ENCODE data around the gene PAM16.
A peak's percentile ranks its signal among the peaks of the same experiment; 100 is the strongest.
"Not testable (repeated sequence)": the region's sequence is repeated elsewhere in the genome, so short reads cannot be mapped to it uniquely, and the experiment has no call there.

PAM16 gene

GRCh38 chr16:4350787-4351659 lies at the start of gene PAM16:
Gene PAM16, minus strand, starts transcription at chr16:4351321. Its CDS starts 87 bp downstream, at chr16:4351234.
- peak in 1 of 2 experiments; percentile 57 for DNase-seq

- DNase-seq, result no peak
Observed at GRCh38 chr16:4399001-4399730, 48.0 kb upstream of the PAM16 start.

GRCh38 chr16:4395055-4395726 lies 44.1 kb upstream of the PAM16 start:
- DNase-seq, result no peak

- not testable (repeated sequence) for DNase-seq
Observed at GRCh38 chr16:4393850-4394249, 42.7 kb upstream of the PAM16 start.

GRCh38 chr16:4393240-4393600 lies 42.1 kb upstream of the PAM16 start:
- DNase-seq, result no peak

GRCh38 chr16:4392382-4393239 lies 41.5 kb upstream of the PAM16 start:
- no peak for DNase-seq

GRCh38 chr16:4391631-4392381 lies 40.7 kb upstream of the PAM16 start:
- DNase-seq, result no peak

- no peak for DNase-seq
Observed at GRCh38 chr16:4390266-4391260, 39.4 kb upstream of the PAM16 start.

GRCh38 chr16:4389051-4389955 lies 38.2 kb upstream of the PAM16 start:
- DNase-seq, result no peak

GRCh38 chr16:4388271-4389021 lies 37.3 kb upstream of the PAM16 start:
- no peak for DNase-seq

GRCh38 chr16:4387781-4388180 lies 36.7 kb upstream of the PAM16 start:
- no peak for DNase-seq

- DNase-seq, result no peak
Observed at GRCh38 chr16:4386951-4387565, 35.9 kb upstream of the PAM16 start.

- no peak for DNase-seq
Observed at GRCh38 chr16:4386451-4386805, 35.3 kb upstream of the PAM16 start.

GRCh38 chr16:4385789-4386450 lies 34.8 kb upstream of the PAM16 start:
- DNase-seq, result no peak

- no peak for DNase-seq
Observed at GRCh38 chr16:4385066-4385788, 34.1 kb upstream of the PAM16 start.

- DNase-seq, result no peak
Observed at GRCh38 chr16:4384509-4384942, 33.4 kb upstream of the PAM16 start.

Measured in cerebellar nuclear complex (tissue), 1 donor.